CD4-positive, alpha-beta memory T cell (primary cell): Measurements from ENCODE around the gene USH1G. TPM values are rescaled to one million over a fixed set of nuclear protein-coding genes. Genes with fewer than 3 reads are reported as not detected.

Experiments used
- CTCF ChIA-PET: fragments of 350-600 bp; sonication (Branson Sonifier 250); formaldehyde crosslinking; loops from one replicate; lab custom pipeline; 2021; ENCODE audit warnings: inconsistent platforms; ENCODE audit not compliant: partially characterized antibody; lab: Charles Lee
- POLR2A ChIA-PET: fragments of 350-600 bp; sonication (Branson Sonifier 250); formaldehyde crosslinking; loops from one replicate; lab custom pipeline; 2021; ENCODE audit not compliant: partially characterized antibody; lab: Charles Lee
- DNase-seq, 5 donors: peaks; one replicate each; pipeline versions ENCODE4 v3.0.0 to v3.0.0-alpha.2; 2020 to 2022; ENCODE audit warnings: mixed read lengths in 1 of 5
- H3K27ac ChIP-seq: one replicate; pipeline ENCODE4 v1.7.0; 2013; ENCODE audit warnings: low read depth, low read length
- H3K27me3 ChIP-seq: 2 replicates; pipeline ENCODE4 v1.7.0; 2013; ENCODE audit warnings: mild to moderate bottlenecking, low read length, moderate library complexity; ENCODE audit not compliant: insufficient read depth
- H3K36me3 ChIP-seq: 2 replicates; pipeline ENCODE4 v1.7.0; 2013; ENCODE audit warnings: mild to moderate bottlenecking, low read length, moderate library complexity; ENCODE audit not compliant: insufficient read depth
- H3K4me1 ChIP-seq: 2 replicates; pipeline ENCODE4 v1.7.0; 2013; ENCODE audit warnings: mild to moderate bottlenecking, low read length, moderate library complexity; ENCODE audit not compliant: insufficient read depth
- H3K4me3 ChIP-seq, 2 donors: one replicate each; pipeline ENCODE4 v1.7.0; 2013; ENCODE audit warnings: low read length in 2 of 2, mild to moderate bottlenecking in 1 of 2
- H3K9me3 ChIP-seq, 2 donors: one replicate each; pipeline ENCODE4 v1.7.0; 2013; ENCODE audit warnings: low read length in 2 of 2, control low read depth in 1 of 2; ENCODE audit not compliant: control insufficient read depth in 1 of 2
- H3K27ac Mint-ChIP-seq, 7 donors: one replicate each; pipeline ENCODE4 v1.8.0; 2020 to 2021; ENCODE audit warnings: mixed read lengths in 7 of 7, mild to moderate bottlenecking in 6 of 7, inconsistent platforms in 3 of 7, moderate library complexity in 3 of 7
- H3K27me3 Mint-ChIP-seq, 2 donors: one replicate each; pipeline ENCODE4 v1.8.0; 2020 to 2021; ENCODE audit warnings: mixed read lengths in 2 of 2
- H3K36me3 Mint-ChIP-seq, 2 donors: one replicate each; pipeline ENCODE4 v1.8.0; 2020 to 2021; ENCODE audit warnings: mixed read lengths in 2 of 2, inconsistent platforms in 1 of 2, mild to moderate bottlenecking in 1 of 2
- H3K4me1 Mint-ChIP-seq, 4 donors: one replicate each; pipeline ENCODE4 v1.8.0; 2020 to 2021; ENCODE audit warnings: mixed read lengths in 4 of 4, mild to moderate bottlenecking in 1 of 4
- H3K4me3 Mint-ChIP-seq, 8 donors: one replicate each; pipeline ENCODE4 v1.8.0; 2020 to 2021; ENCODE audit warnings: mixed read lengths in 8 of 8, mild to moderate bottlenecking in 7 of 8, moderate library complexity in 6 of 8, inconsistent platforms in 3 of 8
- H3K9me3 Mint-ChIP-seq, 8 donors: one replicate each; pipeline ENCODE4 v1.8.0; 2020 to 2021; ENCODE audit warnings: mixed read lengths in 8 of 8, mild to moderate bottlenecking in 5 of 8, inconsistent platforms in 3 of 8, moderate library complexity in 1 of 8
- intact Hi-C: fragments of 100-400 bp; cut with micrococcal nuclease; formaldehyde crosslinking; loops from one replicate; pipeline ENCODE4 v1.15.1; 2023
- polyA plus RNA-seq, 2 donors: library from polyadenylated mRNA; unstranded; fragments of 300-500 nt; fragmentation: Illumina TruSeq; gene quantifications; one replicate each; pipeline ENCODE4 v1.2.3, GENCODE V29; 2021
- total RNA-seq, 2 experiments: library from RNA; stranded (reverse); gene quantifications; one replicate each; pipeline ENCODE4 v1.2.3, GENCODE V29; 2021

USH1G gene
- total and polyA plus RNA-seq, 4 experiments from 2014 or later: not detected

DNA sequence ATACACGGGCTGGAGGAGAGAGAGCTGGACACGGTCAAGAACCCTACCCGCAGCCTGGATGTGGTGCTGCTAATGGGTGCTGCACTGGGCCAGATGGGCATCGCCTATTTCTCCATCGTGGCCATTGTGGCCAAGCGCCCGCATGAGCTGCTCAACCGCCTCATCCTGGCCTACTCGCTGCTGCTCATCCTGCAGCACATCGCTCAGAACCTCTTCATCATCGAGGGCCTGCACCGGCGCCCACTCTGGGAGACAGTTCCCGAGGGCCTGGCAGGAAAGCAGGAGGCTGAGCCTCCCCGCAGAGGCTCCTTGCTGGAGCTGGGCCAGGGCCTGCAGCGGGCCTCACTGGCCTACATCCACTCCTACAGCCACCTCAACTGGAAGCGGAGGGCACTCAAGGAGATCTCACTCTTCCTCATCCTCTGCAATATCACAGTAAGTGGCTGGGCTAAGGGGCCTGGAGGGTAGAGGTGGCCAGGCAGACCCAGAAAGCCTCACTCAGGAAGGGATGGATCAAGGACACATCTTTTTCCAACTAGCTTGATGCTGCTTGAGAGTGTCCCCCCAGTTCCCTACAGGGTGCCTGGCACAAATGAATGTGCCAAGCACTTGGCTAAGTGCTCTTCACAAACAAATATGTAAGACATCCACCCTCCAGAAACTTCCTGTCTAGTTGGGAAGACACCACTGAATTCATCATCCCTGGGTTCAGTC lies 24.1 kb upstream of the USH1G start:
- ChIA-PET POLR2A (no interaction called here), CTCF (interaction anchor here (1.4 kb wide), 1 partner anchor 14 kb away, joined by 3 read pairs; no protein-coding TSS in a partner anchor)
- Mint-ChIP-seq H3K4me3 (no peak overlapping the region), H3K4me1 (no peaks in the 10 kb centered on the region), H3K27me3 (peaks cover 3 to 11% of the 10 kb centered on the region in 2 donors), H3K27ac (no peak overlapping the region), H3K36me3 (no peaks in the 10 kb centered on the region), H3K9me3 (no peaks in the 10 kb centered on the region)
- Histone ChIP-seq H3K4me1 (no peaks in the 10 kb centered on the region), H3K36me3 (no peaks in the 10 kb centered on the region), H3K27me3 (no peaks in the 10 kb centered on the region), H3K27ac (no peak overlapping the region), H3K9me3 (no peaks in the 10 kb centered on the region), H3K4me3 (no peak overlapping the region)
- no peak for DNase-seq
- intact Hi-C loops: no loop called here

DNA sequence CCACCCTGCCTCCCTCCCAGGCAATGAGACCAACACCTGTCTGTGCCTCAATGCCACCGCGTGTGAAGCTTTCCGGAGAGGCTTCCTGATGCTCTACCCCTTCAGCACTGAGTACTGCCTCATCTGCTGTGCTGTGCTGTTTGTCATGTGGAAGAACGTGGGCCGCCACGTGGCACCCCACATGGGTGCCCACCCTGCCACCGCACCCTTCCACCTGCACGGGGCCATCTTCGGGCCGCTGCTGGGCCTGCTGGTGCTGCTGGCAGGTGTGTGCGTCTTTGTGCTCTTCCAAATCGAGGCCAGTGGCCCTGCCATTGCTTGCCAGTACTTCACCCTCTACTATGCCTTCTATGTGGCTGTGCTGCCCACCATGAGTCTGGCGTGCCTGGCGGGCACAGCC lies 23.6 kb upstream of the USH1G start:
- H3K9me3 ChIP-seq: no peaks in the 10 kb centered on the region
- no peak overlapping the region for H3K27ac Mint-ChIP-seq

DNA sequence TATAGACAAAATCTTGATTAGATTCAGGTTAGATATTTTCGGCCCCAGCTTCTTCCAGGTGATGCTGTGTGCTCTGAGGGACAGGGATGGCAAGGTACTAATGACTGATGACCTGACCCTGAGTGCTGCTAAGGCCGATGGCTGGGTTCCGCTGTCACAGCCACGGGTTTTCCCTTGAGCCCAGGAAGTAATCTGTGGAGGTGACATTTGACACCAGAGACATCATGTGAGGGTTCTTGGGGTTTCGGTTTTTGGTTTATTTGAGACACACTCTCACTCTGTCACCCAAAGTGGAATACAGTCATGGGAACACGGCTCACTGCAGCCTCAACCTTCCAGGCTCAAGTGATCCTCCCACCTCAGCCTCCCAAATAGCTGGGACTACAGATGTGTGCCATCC lies 22.5 kb upstream of the USH1G start:
- Histone ChIP-seq H3K27ac (no peak overlapping the region), H3K4me3 (no peak overlapping the region), H3K27me3 (no peaks in the 10 kb centered on the region), H3K9me3 (no peaks in the 10 kb centered on the region), H3K4me1 (no peaks in the 10 kb centered on the region), H3K36me3 (no peaks in the 10 kb centered on the region)
- no peak overlapping the region for H3K27ac Mint-ChIP-seq
- no peaks in the 10 kb centered on the region for H3K4me1 Mint-ChIP-seq
- intact Hi-C loops: no loop called here
- POLR2A ChIA-PET: no interaction called here
- no peak overlapping the region for H3K4me3 Mint-ChIP-seq
- no peaks in the 10 kb centered on the region for H3K36me3 Mint-ChIP-seq
- H3K9me3 Mint-ChIP-seq: no peaks in the 10 kb centered on the region
- CTCF ChIA-PET: interaction anchor here (1.4 to 1.5 kb wide), 2 partner anchors 9 to 16 kb away, joined by 3 read pairs; no protein-coding TSS in a partner anchor
- no peak for DNase-seq
- peaks cover 6 to 19% of the 10 kb centered on the region in 2 donors for H3K27me3 Mint-ChIP-seq

More for the DNA sequence above, 23.6 kb upstream of the USH1G start:
- Mint-ChIP-seq H3K4me1 (no peaks in the 10 kb centered on the region), H3K4me3 (no peak overlapping the region), H3K27me3 (peaks cover 3 to 16% of the 10 kb centered on the region in 2 donors), H3K36me3 (no peaks in the 10 kb centered on the region), H3K9me3 (no peaks in the 10 kb centered on the region)
- ChIA-PET POLR2A (no interaction called here), CTCF (interaction anchor here (1.4 to 1.5 kb wide), 2 partner anchors 10 to 15 kb away, joined by 3 read pairs; no protein-coding TSS in a partner anchor)
- intact Hi-C loops: no loop called here
- Histone ChIP-seq H3K4me3 (no peak overlapping the region), H3K27ac (no peak overlapping the region), H3K27me3 (no peaks in the 10 kb centered on the region), H3K36me3 (no peaks in the 10 kb centered on the region), H3K4me1 (no peaks in the 10 kb centered on the region)
- DNase-seq: no peak

DNA sequence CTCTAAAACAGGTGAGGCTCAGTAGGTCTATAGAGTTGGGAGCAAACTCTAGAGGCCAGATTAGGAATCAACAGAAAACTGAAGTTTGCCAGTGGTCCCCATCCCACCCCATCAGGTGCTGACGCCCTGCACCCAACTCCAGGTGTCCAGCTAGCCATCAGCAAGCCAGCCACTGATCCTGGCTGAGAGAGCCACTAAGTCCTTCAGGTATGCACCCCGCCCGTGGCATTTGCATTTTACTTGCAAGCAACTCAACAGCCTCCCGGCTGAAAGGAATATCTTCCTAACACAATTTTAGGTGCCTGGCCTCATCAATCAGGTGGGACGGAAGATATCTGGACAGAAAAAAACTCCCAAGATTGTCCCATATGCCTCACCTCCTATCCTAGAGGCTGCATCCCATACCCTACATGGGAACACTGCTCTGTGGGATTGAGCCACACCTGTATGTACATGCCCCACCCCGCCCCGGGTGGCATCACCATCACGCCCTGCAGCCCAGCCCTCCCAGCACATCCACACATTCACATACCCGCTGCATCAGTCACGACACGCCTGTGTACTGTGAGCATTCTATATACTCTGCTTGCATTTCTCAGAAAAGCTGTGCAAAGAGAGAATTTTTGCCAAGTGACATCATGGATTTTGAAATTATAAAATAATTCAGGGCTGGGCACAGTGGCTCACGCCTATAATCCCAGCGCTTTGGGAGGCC lies 20.9 kb upstream of the USH1G start:
- H3K4me1 ChIP-seq: no peaks in the 10 kb centered on the region
- no peak overlapping the region for H3K27ac ChIP-seq
- Mint-ChIP-seq H3K27me3 (peaks cover 9 to 19% of the 10 kb centered on the region in 2 donors), H3K27ac (no peak overlapping the region), H3K4me3 (no peak overlapping the region), H3K36me3 (no peaks in the 10 kb centered on the region), H3K9me3 (no peaks in the 10 kb centered on the region), H3K4me1 (peaks cover 0 to 4% (median 0%) of the 10 kb centered on the region in 4 donors)
- intact Hi-C loops: no loop called here
- no peak for DNase-seq
- ChIA-PET POLR2A (no interaction called here), CTCF (no interaction called here)
- no peak overlapping the region for H3K4me3 ChIP-seq
- H3K9me3 ChIP-seq: no peaks in the 10 kb centered on the region
- H3K36me3 ChIP-seq: no peaks in the 10 kb centered on the region
- no peaks in the 10 kb centered on the region for H3K27me3 ChIP-seq

DNA sequence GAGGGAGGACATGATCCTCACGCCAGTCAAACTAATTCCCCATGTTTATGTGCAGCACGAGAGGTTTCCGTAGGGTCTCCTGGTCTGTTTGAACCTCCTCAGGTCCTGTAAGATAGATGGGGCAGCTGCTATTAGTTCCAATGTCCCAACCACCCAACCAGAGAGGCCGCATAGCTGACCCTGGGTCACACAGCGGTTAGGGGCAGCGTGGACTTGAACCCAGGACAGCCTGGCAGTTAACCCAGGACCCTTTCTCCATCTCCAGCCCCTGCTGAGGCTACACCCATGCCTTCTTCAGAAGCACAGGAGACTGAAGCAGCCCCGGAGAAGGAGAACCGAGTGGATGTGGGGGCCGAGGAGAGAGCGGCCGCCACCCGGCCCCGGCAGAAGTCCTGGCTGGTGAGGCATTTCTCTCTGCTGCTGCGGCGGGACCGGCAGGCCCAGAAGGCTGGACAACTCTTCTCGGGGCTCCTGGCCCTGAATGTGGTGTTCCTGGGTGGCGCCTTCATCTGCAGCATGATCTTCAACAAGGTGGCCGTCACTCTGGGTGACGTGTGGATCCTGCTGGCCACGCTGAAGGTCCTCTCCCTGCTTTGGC lies 18.2 kb upstream of the USH1G start:
- intact Hi-C loops: no loop called here
- H3K27ac Mint-ChIP-seq: peak overlapping the region in 1 of 7 donors; percentile 23
- H3K27me3 ChIP-seq: peaks cover 16% of the 10 kb centered on the region

DNA sequence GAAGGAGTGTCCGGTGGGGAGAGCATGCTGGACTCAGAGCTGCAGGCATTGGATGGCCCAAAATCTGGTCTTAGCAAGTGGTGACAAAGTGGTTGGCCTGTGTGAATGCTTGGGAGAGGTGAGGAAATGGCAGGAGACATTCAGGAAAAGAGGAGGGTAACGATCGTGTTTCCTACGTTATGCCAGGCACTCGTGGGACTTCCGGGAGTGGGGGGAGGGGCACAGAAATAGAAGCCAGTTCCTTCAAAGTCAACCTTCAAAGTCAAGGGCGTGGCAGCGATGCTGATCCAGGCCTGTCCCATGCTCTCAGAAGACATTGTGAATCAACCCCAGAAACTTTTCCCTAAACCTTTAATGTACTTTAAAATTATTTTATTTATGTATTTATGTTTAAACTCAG lies 16.5 kb upstream of the USH1G start:
- Histone ChIP-seq H3K27me3 (peaks cover 17% of the 10 kb centered on the region), H3K9me3 (no peaks in the 10 kb centered on the region), H3K4me3 (no peak overlapping the region), H3K27ac (no peak overlapping the region), H3K36me3 (no peaks in the 10 kb centered on the region), H3K4me1 (no peaks in the 10 kb centered on the region)
- Mint-ChIP-seq H3K27me3 (peaks cover 31 to 38% of the 10 kb centered on the region in 2 donors), H3K36me3 (no peaks in the 10 kb centered on the region), H3K4me3 (no peak overlapping the region), H3K27ac (no peak overlapping the region), H3K9me3 (no peaks in the 10 kb centered on the region), H3K4me1 (peaks cover 0 to 5% (median 2%) of the 10 kb centered on the region in 4 donors)
- no peak for DNase-seq
- intact Hi-C loops: no loop called here
- POLR2A ChIA-PET: no interaction called here
- CTCF ChIA-PET: interaction anchor here (1.3 kb wide), 1 partner anchor 22 kb away, joined by 4 read pairs; no protein-coding TSS in a partner anchor

More for the DNA sequence above, 18.2 kb upstream of the USH1G start:
- no peaks in the 10 kb centered on the region for H3K9me3 ChIP-seq
- Mint-ChIP-seq H3K9me3 (no peaks in the 10 kb centered on the region), H3K27me3 (peaks cover 28 to 40% of the 10 kb centered on the region in 2 donors), H3K36me3 (no peaks in the 10 kb centered on the region), H3K4me1 (peaks cover 0 to 5% (median 2%) of the 10 kb centered on the region in 4 donors), H3K4me3 (no peak overlapping the region)
- no peak overlapping the region for H3K27ac ChIP-seq
- CTCF ChIA-PET: no interaction called here
- no peak overlapping the region for H3K4me3 ChIP-seq
- no peaks in the 10 kb centered on the region for H3K4me1 ChIP-seq
- H3K36me3 ChIP-seq: no peaks in the 10 kb centered on the region
- no peak for DNase-seq
- POLR2A ChIA-PET: no interaction called here
